Sciatic nerve (tissue), 2 donors: ENCODE measurements around the gene ELP1. TPM values are rescaled to one million over a fixed set of nuclear protein-coding genes. Genes with fewer than 3 reads are reported as not detected.
"Not testable (repeated sequence)": the region's sequence is repeated elsewhere in the genome, so short reads cannot be mapped to it uniquely, and the experiment has no call there.

Experiments
- ATAC-seq: fragments of 200-7000 bp; cut with Tn5 transposase; one replicate; pipeline ENCODE4 v1.9.1; 2020; ENCODE audit warnings: mild to moderate bottlenecking, moderate library complexity
- DNase-seq: peaks from one replicate; pipeline ENCODE4 v3.0.0-alpha.2; 2020; ENCODE audit warnings: low spot score
- intact Hi-C: fragments of 100-400 bp; cut with DNase I; formaldehyde crosslinking; loops from one replicate; pipeline ENCODE4 v1.14.2; 2022
- total RNA-seq: library from RNA; stranded (reverse); fragmentation: NEBNext Ultra II Directional; extraction: Animal tissue kit (Norgen Biotek cat#: 25700); gene quantifications from one replicate; pipeline ENCODE4 v1.2.1, GENCODE V29; 2021
- donor health status: DM: no; HTN: no; CAD: no.
- donor health status: DM: no; HTN: no; CAD: no.

The ELP1 gene
- total RNA-seq, 1 donor from 2014 or later: 21.8 TPM

DNA sequence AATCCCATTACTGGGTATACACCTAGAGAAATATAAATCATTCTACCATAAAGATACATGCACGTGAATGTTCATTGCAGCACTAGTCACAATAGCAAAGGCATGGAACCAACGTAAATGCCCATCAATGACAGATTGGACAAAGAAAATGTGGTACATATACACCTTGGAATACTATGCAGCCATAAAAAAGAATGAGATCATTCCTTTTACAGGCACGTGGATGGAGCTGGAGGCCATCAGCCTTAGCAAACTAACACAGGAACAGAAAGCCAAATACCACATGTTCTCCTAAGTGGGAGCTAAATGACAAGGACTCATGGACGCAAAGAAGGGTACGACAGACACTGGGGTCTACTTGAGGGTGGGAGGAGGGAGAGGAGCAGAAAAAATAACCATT, 94.4 kb downstream of the ELP1 start:
- intact Hi-C loops, DNase-seq: not testable (repeated sequence)

DNA sequence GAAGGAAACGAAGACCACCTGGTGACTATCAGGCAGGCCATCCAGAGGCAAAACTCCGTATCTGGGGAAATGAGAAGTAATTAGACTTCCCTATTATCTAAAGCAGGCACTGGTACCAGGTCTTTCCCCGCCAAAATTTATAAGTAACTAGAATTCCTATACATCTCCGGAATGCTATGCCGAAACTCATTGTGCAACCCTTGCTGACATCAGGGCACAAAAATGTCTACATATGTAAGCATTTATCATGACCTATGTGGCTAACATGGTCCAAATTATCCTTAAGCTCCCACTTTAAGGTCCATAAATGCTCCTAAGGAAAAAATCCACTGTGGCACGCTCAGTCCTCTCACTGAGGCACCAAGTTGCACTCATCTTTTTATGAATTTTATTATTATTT, 95.9 kb downstream of the ELP1 start:
- intact Hi-C loops: no loop called here
- DNase-seq (no peak), ATAC-seq (no peak)

More for the DNA sequence above, 94.4 kb downstream of the ELP1 start:
- ATAC-seq: not testable (repeated sequence)

DNA sequence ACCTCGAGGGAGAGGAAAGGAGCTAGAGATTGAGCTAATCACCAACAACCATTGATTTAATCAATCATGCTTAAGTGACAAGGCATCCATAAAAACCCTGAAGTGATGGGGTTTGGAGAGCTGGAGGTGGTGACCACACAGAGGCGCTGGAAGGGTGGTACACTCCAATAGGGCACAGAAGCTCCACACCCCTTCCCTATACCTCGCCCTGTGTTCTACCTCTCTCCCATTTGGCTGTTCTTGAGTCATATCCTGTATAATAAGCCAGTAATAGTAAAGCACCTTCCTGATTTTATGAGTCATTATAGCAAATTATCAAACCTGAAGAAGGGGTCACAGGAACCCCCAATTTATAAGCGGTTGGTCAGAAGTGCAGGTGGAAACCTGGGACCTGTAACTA, 96.4 kb downstream of the ELP1 start:
- intact Hi-C loops: no loop called here
- DNase-seq: no peak
- ATAC-seq: no peak

DNA sequence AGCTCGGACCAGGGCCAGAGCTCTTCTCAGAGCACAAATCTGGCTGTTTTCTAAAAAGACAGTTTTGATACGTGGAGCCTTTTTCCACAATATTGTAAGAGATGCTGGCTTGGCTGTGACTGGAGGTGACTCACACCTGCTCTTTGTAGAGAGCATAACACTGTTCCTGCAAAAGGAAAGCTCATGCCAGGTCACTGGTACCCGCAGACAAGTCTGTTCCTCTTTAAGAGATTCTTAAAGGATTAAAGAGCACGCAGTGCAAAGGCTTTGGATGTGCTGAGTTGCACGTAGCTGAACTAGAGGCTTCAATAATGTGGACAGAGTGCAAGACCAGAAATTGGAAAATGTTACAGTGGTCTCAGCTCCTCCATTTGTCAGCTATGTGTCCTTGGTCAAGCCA, 97.1 kb downstream of the ELP1 start:
- intact Hi-C loops: no loop called here
- DNase-seq: no peak
- no peak for ATAC-seq

DNA sequence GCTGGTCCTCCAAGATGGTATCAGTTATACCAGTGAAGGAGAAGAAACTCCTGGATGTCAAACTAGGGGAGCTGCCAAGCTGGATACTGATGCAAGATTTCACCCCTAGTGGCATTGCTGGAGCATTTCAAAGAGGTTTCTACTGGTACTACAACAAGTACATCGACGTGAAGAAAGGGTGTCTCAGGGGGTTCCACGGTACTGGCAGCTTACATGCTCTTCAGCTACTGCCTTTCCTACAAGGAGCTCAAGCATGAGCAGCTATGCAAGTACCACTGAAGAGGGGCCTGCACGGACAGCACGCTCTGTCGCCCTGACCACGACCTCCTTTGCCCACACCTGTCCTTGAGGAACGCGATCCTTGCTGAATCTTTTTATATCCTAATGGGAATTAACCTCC, 97.6 kb downstream of the ELP1 start:
- intact Hi-C loops: no loop called here
- DNase-seq: no peak
- ATAC-seq: no peak

DNA sequence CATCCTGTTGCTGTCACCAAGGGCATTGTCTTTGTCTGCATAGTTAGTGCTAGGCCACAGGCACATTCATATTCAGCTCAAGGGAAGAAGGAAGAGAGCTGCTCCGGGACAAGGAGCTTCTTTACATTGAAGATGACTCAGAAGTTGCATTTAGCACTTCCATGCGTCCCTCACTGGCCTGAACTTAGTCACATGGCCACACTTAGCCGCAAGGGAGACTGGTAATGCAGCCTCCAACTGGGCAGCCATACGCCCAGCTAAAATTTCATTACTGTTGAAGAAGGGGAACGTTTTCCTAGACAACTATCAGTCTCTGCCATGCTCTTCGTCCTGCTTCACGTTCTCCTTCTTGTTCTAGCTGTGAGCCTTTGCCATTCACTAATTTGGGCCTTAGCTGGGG, 98.1 kb downstream of the ELP1 start:
- DNase-seq (no peak), ATAC-seq (no peak)
- intact Hi-C loops: no loop called here

- no peak for DNase-seq
- intact Hi-C loops: no loop called here
- ATAC-seq: no peak
Observed at GRCh38 chr9:108834959-108835665, 98.8 kb downstream of the ELP1 start.

DNA sequence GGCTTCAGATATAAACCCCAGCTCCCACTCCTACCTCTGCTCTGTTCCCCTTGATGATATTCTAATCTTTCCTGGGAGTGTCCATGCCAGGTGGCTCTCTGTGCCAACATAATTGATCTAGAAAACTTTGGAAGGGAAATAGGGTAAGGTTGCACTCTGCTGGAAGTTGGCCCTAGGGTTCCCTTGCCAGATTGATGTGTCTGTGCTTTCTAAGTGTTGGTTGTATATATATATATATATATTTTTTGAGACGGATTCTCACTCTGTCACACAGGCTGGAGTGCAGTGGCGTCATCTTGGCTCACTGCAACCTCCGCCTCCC, 101.8 kb downstream of the ELP1 start:
- DNase-seq: no peak
- ATAC-seq: no peak
- intact Hi-C loops: no loop called here

GRCh38 chr9:108831496-108832178, 102.3 kb downstream of the ELP1 start:
- intact Hi-C loops: no loop called here
- DNase-seq: no peak
- ATAC-seq: no peak

DNA sequence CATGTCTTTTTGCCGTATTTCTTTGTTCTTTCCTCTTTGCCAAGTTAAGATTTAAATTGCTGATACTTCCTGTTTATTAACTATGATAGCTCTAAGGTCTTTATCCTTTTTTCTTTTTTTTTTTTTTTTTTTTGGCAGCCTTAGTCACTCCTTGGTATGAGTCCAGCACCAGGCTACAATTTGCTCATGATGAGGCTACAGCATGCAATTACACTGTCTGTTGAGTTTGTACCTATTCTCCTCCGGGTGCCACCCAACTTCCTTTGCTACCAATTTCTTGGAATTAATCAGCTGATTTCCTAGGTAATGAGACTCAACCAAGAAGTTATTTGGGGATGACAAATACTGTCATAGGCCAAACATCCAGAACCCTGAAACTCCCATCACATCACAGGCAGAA, 103.7 kb downstream of the ELP1 start:
- no peak for DNase-seq
- intact Hi-C loops: no loop called here
- ATAC-seq: no peak

DNA sequence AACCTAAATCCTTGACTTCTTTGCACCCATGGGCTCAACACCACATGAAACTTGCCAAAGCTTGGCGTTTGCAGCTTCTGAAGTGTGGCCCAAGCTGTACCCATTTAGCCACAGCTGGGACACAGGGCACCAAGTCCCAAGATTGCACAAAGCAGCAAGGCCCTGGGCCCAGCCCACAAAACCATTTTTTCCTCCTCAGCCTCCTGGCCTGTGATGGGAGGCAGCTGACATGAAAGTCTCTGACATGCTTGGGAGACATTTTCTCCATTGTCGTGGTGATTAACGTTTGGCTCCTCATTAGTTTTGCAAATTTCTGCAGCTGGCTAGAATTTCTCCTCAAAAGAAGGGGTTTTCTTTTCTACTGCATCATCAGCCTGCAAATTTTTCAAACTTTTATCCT, 110.1 kb downstream of the ELP1 start:
- intact Hi-C loops: no loop called here
- no peak for ATAC-seq

More for the DNA sequence above, 110.1 kb downstream of the ELP1 start:
- DNase-seq: no peak

Other genes starting within 250 kb of the ELP1 start
- 0.13 TPM for gene ACTL7B, start 78.1 kb downstream of the ELP1 start, total RNA-seq
- gene ACTL7A, start 71.9 kb downstream of the ELP1 start, total RNA-seq: not detected
- gene ABITRAM, start 276 bp upstream of the ELP1 start, total RNA-seq: 11.2 TPM
- gene CTNNAL1, start 79.4 kb upstream of the ELP1 start, total RNA-seq: 177 TPM
- 92.6 TPM for gene TMEM245, start 185.8 kb upstream of the ELP1 start, total RNA-seq
- 12.8 TPM for gene FRRS1L, start 233.1 kb upstream of the ELP1 start, total RNA-seq